ENCODE measurements around the gene CT45A10.

DNA sequence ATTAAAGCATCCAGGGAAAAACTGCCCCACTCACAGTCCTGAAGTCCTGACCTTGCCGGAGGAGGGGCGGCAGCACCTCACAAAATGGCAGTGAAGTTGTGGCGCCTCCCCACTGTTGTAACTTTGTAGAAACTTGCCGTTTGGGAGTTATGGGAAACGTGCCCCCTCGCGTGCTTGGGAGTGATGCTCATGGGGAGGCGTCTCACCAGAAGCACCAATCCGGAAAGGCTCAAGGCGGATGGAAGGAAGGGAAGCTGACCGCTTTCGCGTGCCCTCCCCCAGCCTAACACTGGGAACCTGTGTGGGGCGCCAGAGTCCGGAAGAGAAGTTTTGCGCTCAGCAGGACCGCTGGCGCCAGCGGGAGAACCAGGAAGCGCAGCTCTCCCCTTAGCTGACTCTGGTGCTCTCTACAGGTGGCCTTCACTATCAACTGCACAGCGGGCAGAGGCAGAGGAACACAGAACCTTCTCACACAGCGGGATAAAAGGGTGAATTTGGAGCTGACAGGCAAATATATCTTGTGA lies at the start of gene CT45A10, which contains the start of gene SAGE1:
- no peak for TF ChIP-seq POLR2A (IDR thresholded peaks at IDR 0.05)
- TF ChIP-seq, protein P1, sequence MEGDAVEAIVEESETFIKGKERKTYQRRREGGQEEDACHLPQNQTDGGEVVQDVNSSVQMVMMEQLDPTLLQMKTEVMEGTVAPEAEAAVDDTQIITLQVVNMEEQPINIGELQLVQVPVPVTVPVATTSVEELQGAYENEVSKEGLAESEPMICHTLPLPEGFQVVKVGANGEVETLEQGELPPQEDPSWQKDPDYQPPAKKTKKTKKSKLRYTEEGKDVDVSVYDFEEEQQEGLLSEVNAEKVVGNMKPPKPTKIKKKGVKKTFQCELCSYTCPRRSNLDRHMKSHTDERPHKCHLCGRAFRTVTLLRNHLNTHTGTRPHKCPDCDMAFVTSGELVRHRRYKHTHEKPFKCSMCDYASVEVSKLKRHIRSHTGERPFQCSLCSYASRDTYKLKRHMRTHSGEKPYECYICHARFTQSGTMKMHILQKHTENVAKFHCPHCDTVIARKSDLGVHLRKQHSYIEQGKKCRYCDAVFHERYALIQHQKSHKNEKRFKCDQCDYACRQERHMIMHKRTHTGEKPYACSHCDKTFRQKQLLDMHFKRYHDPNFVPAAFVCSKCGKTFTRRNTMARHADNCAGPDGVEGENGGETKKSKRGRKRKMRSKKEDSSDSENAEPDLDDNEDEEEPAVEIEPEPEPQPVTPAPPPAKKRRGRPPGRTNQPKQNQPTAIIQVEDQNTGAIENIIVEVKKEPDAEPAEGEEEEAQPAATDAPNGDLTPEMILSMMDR (IDR thresholded peaks at IDR 0.05) = no peak

Measured in upper lobe of left lung (tissue), 4 donors.